Measurements from ENCODE around the gene SP140L.
"Not testable (repeated sequence)": the region's sequence is repeated elsewhere in the genome, so short reads cannot be mapped to it uniquely, and the experiment has no call there.

The SP140L gene

GRCh38 chr2:230326453-230327417 lies at the start of gene SP140L:
Gene SP140L, plus strand, starts transcription at chr2:230327193. Its CDS starts 77 bp downstream, at chr2:230327270.
- peak; percentile 24 for DNase-seq (ENCODE audit: low read depth)

DNA sequence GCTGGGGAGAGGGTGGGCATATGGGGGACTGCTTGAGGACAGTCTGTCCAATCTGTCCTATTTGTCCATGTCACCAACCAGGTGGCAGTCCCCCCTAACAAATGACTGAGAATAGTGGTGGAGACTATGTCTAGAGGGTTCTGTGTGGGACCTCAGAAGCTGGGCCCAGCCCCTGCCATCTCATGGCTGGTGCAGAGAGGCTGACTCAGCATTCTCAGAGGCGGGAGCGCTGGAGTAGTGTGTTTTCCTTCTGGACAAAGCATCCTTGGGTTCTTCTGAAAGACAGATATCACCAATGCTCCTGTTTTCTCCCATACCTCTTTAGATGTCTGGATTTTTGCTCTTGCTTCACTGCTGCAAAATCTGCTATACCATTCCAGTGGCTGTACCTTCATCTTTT lies 44.1 kb upstream of the SP140L start:
- DNase-seq (ENCODE audit: low read depth): no peak

DNA sequence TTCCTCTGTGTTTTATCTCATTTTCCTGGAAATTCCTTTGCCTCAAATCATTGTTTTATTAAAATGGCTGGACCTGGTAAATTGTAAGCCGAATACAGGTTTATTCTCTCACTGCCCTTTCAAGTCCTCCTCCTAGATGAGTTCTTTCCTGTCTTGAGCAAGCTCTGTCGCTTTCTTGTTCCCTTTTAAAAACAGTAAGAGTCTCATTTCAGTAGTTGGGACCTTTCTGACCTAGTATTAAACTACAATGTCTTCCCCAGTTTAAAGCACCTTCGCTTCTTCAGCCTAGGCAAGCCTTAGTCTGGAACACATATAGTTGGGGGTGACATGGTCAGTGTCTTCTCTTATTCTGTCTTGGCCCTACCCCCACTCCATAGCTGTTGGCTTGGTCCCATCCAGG lies 40.9 kb upstream of the SP140L start:
- no peak for DNase-seq (ENCODE audit: low read depth)

GRCh38 chr2:230289311-230289710 lies 37.7 kb upstream of the SP140L start:
- DNase-seq (ENCODE audit: low read depth): peak; percentile 5

DNA sequence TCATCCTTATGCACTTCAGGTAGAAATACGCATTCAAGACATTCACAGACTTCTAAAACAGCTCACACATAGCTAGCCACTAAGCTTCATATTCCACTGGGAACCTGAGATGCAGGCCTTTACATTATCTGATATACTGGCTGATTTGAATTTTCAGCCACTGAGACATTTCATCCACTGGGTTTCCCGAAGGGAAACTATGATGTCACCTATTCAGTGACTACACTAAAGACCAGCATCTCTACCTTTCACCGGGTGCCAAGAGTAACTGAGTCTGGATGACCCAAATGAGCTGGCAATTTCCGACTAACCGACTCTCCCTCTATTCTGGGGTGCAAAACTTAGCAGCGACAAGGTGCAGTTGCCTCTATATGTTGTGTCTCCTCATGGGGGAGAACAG lies 31.8 kb upstream of the SP140L start:
- DNase-seq (ENCODE audit: low read depth): no peak

GRCh38 chr2:230296917-230297316 lies 30.1 kb upstream of the SP140L start:
- DNase-seq (ENCODE audit: low read depth): no peak

DNA sequence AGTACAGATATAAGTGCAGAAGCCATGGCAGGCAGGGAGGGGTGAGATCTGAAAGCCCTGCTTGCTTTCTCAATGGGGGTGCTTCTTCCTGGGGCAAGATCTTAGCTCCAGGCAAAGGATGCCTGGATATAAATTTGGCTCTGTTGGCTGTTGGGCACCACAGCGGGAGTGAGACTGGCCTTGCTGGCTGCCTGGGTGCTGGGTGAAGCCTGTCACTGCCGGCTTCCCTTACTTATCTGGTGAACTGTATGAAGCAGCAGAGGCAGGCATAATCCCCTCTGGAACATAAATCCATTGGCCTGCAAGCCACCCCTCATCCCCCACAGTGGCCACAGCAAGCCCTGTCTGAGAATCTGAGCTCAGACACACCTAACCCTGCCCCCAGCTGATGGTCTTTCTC lies 27.4 kb upstream of the SP140L start:
- no peak for DNase-seq (ENCODE audit: low read depth)

DNA sequence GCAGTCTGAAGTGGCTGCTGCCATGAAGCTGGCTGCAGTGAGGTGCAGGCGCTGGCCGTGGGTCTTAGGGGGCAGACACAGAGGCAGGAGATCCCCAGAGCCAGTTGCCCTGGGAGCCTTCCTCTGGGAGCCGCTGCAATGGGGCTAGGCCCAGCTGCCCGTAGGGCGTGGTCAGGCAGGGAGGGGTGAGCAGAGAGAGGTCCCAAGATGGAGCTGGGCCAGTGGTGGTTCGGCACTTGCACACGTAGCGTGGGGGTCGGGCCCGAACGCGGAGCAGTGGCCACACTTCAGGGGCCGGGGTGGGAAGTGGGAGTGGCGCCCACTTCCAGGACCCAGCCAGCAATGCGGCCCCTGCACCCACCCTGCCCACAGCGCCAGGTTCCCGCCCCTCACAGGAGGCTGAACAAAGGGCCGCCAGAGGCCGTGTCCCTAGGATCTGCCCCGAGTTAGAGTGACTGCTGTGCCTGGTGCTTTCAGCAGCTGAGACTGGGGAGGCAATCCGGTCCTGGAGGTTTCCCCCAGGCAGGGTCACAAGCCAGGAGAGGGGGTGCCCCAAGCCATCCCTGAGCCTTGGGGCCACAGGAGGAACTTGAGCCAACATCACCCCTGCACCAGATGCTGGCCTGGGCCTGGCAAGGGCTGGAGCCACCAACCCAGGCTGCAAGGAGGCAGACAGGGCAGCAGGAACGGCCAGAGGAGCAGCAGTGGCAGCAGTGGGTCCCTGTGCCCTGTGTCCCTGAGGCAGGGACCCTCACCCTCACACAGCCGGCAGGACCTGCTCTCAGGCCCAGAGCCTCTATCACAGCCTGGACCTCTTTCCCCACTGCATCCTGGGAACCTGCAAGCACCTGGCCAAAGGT lies 21.3 kb upstream of the SP140L start:
- DNase-seq (ENCODE audit: low read depth): no peak

DNA sequence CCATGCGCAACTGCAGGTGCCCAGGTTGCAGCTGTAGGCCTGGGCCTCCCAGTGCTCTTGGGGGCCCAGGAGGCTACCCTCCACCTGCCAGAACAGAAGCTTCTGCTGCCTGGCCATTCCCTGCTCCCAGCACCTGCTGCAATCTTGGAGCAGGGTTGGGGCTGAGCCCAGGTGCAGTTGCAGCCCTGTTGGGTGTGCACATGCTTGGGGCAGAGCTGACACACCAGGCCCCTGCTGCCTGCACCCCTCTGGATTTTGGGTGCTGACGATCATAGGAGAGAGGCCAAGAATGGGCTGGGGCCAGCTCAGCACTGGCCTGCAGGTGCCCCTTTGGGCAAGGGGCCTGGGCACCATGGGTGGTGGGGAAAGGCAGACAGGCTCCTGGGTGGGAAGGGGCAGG lies 20.5 kb upstream of the SP140L start:
- DNase-seq (ENCODE audit: low read depth): no peak

DNA sequence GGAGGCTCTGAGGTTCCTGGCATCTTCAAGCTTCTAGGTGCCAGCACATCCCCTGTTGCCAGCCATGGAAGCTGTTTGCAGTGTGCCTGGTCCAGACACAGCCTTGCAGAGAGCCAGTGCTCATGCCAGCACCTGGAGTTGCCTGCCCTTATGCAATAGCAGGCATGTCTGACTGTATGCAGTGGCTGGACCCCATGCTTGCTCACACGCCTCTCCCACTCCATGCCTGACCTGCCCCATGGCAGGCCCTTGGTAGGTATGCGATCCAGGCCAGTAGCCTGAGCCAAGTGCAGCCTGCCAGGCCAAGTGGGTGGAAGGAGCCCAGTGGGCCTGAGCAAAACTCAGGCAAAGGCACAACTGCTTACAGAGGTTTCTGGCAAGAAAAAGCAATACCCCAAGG lies 19.5 kb upstream of the SP140L start:
- no peak for DNase-seq (ENCODE audit: low read depth)

GRCh38 chr2:230308402-230309000 lies 18.5 kb upstream of the SP140L start:
- no peak for DNase-seq (ENCODE audit: low read depth)

- not testable (repeated sequence) for DNase-seq (ENCODE audit: low read depth)
Observed at GRCh38 chr2:230310792-230311191, 16.2 kb upstream of the SP140L start.

DNA sequence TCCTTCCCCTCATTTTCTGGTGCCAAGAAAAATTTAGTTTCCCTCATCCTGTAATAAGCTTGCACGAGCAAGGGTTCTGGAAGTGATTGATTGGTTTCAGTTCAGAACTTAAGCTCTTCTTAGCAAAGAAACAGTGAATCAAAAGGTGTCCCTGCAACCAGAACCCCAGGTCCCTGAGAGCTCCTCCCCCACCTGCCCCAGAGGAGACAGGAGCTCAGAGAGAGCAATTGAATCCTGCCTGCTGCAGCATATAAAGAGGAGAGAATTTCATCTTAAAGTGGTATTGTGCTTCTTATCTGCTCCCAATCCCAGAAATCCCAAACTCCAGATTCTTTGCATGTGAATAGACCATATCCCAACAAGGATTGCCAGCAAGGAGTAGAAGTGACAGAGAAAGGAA lies 15.4 kb upstream of the SP140L start:
- DNase-seq (ENCODE audit: low read depth): not testable (repeated sequence)

DNA sequence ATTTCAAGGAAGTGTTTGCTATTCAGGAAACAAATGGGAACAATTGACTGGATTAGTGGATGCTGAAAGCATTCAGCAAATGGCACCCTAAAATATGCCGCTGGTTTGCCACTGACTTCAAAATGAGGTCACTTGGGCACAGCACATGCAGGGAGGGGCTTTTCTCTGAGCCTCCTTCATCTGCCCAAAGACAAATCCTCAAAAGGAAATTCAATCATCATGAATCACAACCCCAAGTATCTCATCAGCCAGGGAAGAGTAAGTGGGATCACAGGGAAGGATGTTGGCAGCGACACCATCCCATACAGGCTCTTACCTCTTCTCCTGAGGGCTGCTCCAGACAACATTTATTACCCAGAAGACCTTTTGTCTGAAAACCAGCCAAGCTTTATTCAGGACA lies 14.4 kb upstream of the SP140L start:
- DNase-seq (ENCODE audit: low read depth): no peak

GRCh38 chr2:230317366-230317765 lies 9.6 kb upstream of the SP140L start:
- no peak for DNase-seq (ENCODE audit: low read depth)

DNA sequence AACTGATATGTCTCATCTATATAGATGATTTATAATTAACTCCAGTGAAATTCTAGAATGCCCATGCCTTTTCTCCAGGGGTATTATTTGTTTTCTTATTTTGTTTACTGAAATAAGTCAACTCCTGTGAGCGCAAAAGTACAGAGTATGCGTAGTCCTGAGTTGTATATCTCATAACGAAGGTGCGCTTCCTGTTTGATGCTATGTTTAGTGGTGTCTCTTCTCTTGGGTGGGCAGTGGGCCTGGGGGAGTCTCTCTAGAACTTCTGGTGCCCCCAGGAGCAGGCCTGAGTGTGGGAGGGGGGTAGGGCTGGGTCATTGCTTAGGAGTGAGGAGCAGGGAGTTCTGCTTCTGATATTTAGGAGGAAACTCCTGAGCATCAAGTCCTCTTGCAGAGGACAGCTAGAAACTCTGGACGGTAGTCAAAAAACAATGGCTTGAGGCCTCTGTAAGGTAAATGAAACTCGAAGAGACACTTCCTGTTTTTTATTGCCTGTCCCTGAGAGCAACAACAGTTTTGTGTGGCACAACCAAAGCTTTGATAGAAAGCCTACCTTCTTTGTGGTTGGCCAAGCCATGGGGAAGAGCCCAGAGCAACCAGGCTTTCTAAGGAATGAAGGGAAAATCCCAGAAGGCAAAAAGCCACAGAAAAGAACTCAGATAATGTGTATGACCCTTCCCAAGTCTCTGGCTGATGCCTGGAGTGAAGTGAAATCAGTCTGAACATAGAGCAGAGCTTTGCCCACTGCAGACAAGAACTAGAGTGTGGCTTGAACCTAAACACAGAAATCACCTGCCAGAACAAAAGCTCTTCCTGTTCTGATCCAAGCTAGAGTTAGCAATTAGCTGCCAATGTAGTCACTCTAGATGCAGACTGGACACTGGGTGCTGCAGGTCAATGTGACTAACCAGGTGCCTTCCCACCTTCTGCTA lies 8.5 kb upstream of the SP140L start:
- no peak for DNase-seq (ENCODE audit: low read depth)

DNA sequence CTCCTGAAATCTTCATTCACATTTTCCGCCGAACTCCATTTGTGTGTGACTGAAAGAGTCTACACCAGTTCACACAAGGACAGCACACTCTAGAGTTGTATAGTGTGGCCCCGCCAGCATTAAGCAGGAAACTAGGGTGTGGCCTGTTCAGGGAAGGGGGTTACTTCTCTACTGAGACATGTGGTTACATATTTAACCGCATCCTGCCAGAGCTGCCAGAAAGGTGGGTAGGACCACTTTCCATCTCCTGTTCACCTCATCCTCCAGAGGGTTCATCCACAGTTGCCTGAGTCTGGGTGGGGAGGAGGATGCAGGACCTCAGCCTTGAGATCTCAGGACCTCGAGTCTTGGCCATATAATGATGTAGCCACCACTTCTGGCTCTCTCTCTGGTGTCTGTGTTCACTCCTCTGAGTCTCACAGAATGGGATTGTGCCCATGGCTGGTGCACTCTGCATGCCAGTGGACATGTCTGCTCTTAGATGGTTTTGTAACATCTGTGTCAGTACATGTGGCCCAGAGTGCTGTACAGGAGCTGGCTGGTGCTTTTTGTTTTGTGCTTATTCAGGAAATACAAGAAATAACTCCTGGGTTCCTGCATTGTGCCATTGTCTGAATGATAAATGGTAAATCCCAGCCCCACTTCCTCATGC lies 7.7 kb upstream of the SP140L start:
- DNase-seq (ENCODE audit: low read depth): peak; percentile 77

DNA sequence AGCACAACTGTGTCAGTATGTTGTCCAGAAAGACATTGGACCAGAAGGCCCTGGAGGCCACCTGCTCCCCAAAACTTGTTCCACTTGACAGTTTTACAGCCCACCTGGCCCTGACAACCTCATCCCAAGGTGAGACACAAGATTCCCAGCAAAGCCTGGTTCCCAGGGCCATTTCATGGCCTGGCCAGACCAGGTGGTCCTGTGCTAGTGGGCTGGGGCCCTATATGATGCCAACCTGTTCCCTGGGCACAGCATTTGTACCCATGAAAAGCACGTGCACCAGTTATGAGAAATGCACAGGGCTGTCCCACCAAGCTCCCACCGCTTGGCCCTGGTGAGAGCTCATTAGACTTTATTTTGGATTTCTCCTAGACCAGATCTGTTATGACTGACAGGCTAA lies 6.0 kb upstream of the SP140L start:
- DNase-seq (ENCODE audit: low read depth): no peak

DNA sequence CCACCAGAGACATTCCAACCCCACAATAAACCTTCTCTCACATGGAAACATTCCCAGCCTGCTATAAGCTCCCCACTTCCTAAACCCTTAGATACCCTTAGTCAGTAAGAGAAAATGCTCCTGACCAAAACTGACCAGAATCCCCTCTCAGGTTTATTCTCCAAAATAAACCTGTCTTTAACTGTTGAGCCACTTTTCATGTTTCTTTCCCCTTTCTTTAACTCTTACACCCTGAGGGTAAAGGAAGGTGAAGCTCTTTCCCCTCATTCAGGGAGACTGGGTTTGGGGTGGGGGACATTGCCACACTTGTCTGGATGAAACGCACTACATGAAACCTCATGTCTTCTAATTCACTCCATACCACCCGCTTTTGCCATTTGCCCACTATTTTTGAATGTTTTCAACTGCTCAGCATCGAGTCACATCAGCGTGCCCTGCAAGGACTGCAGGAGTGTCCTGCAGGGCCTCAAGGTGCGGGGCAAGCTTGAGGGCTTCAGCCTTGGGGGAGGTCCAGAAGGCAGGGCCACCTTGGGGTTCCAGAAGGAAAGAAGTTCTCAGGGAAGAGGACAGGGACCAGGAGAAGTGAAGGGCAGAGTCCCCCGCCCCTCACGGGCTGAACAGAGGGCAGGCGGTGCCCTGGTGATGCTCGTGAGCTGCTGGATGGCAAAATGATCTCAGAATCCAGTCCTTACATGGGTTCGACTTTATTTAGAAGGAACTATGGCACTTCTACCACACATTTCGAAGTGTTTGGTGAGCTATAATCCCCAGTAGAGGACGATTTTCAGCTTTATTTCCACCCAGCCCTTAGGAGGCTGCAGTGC lies 4.2 kb upstream of the SP140L start:
- no peak for DNase-seq (ENCODE audit: low read depth)
